K562 (cell line): ENCODE data around the gene DTWD2. TPM values are rescaled to one million over a fixed set of nuclear protein-coding genes. Genes with fewer than 3 reads are reported as not detected.

Experiments used
- ARID2 ChIP-seq: fragments of 450-650 bp; IDR thresholded peaks from 2 replicates; pipeline ENCODE4 v1.6.1; 2017; ENCODE audit warnings: antibody characterized with exemption, mild to moderate bottlenecking
- NELFE ChIP-seq: IDR thresholded peaks from 2 replicates; pipeline ENCODE4 v1.6.1; 2011; ENCODE audit warnings: mild to moderate bottlenecking; ENCODE audit not compliant: insufficient read depth, insufficient read length
- microRNA-seq: library from miRNA; unstranded; fragments of <30 nt; microRNA quantifications from one replicate; pipeline ENCODE4, GENCODE V29; 2018; ENCODE audit warnings: borderline microRNAs expressed
- polyA plus RNA-seq, 8 experiments: library from polyadenylated mRNA; depleted of rRNA in 4 of 8; stranded (reverse) in 5 of 8; unstranded in 3 of 8; fragments of >200 nt; fragmentation: Nextera tagmentation in 2 of 8; fragmentation: Illumina TruSeq in 1 of 8; extraction: Ambion mirVana in 2 of 8; extraction: Trizol in 1 of 8; gene quantifications; 2 replicates each; pipeline versions ENCODE4 v1.2.1 to v1.2.3, GENCODE V29; 2011 to 2014; ENCODE audit warnings: inconsistent platforms in 1 of 8, missing spikeins in 1 of 8
- small RNA-seq: library from RNA; depleted of rRNA; stranded (forward); fragments of <200 nt; gene quantifications from one replicate; pipeline ENCODE3, GENCODE V24; 2014
- total RNA-seq, 7 experiments: library from RNA; depleted of rRNA in 6 of 7; stranded (reverse); fragments of >200 nt in 6 of 7; fragmentation: Illumina TruSeq in 2 of 7; extraction: Trizol in 2 of 7; gene quantifications; 2 replicates each; pipeline versions ENCODE4 v1.2.1 to v1.2.3, GENCODE V29; 2011 to 2021; ENCODE audit warnings: low replicate concordance in 1 of 7
- TF ChIP-seq, protein P1 (sequence below), 2 experiments: fragments of 450-650 bp in 1 of 2; IDR thresholded peaks; 2 replicates each; pipeline ENCODE4 v1.6.1; 2011 to 2017; ENCODE audit warnings: low read depth in 2 of 2, antibody characterized with exemption in 1 of 2, borderline replicate concordance in 1 of 2, low read length in 1 of 2, mild to moderate bottlenecking in 1 of 2, mixed read lengths in 1 of 2; ENCODE audit not compliant: control insufficient read depth in 1 of 2
- TF ChIP-seq, protein P2 (sequence below), 2 experiments: fragments of 450-650 bp; formaldehyde crosslinking in 1 of 2; IDR thresholded peaks; 2 replicates each; pipeline versions ENCODE4 v1.4.0 to v1.6.1; 2014 to 2020; ENCODE audit warnings: mild to moderate bottlenecking in 2 of 2, borderline replicate concordance in 1 of 2, low read depth in 1 of 2

DTWD2 gene
- total and polyA plus RNA-seq, 9 of the 15 experiments (the other 6 are each of a cell fraction or from before 2014, with no cell fraction given) = 0.99 to 10.8 (median 4.1) TPM

DNA sequence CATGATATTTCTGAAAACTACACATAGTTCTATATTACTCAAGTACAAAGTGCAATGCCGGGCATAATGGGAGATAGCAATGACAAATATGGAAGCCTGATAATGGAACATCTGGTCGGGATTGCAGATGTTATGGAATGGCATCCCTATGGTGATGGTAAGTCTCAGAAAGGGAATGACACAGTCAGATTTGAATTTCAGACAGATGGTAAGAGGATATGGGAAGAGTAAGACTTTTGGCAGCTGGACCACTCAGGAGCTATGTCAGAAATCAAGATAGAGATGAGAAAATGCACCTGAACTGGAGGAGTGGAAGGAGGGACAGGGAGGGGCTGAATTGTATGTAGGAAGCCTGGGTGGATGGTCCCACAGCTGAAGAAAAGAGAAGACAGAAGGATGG is 200.0 kb downstream of the DTWD2 start (continued):
- TF ChIP-seq, protein P1, sequence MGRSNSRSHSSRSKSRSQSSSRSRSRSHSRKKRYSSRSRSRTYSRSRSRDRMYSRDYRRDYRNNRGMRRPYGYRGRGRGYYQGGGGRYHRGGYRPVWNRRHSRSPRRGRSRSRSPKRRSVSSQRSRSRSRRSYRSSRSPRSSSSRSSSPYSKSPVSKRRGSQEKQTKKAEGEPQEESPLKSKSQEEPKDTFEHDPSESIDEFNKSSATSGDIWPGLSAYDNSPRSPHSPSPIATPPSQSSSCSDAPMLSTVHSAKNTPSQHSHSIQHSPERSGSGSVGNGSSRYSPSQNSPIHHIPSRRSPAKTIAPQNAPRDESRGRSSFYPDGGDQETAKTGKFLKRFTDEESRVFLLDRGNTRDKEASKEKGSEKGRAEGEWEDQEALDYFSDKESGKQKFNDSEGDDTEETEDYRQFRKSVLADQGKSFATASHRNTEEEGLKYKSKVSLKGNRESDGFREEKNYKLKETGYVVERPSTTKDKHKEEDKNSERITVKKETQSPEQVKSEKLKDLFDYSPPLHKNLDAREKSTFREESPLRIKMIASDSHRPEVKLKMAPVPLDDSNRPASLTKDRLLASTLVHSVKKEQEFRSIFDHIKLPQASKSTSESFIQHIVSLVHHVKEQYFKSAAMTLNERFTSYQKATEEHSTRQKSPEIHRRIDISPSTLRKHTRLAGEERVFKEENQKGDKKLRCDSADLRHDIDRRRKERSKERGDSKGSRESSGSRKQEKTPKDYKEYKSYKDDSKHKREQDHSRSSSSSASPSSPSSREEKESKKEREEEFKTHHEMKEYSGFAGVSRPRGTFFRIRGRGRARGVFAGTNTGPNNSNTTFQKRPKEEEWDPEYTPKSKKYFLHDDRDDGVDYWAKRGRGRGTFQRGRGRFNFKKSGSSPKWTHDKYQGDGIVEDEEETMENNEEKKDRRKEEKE (IDR thresholded peaks at IDR 0.05; ENCODE audit: borderline replicate concordance in 1 of 2, control insufficient read depth in 1 of 2, low read depth in 2 of 2, low read length in 1 of 2) = no peak
- TF ChIP-seq NELFE (no peak), ARID2 (no peak)
- TF ChIP-seq, protein P2, sequence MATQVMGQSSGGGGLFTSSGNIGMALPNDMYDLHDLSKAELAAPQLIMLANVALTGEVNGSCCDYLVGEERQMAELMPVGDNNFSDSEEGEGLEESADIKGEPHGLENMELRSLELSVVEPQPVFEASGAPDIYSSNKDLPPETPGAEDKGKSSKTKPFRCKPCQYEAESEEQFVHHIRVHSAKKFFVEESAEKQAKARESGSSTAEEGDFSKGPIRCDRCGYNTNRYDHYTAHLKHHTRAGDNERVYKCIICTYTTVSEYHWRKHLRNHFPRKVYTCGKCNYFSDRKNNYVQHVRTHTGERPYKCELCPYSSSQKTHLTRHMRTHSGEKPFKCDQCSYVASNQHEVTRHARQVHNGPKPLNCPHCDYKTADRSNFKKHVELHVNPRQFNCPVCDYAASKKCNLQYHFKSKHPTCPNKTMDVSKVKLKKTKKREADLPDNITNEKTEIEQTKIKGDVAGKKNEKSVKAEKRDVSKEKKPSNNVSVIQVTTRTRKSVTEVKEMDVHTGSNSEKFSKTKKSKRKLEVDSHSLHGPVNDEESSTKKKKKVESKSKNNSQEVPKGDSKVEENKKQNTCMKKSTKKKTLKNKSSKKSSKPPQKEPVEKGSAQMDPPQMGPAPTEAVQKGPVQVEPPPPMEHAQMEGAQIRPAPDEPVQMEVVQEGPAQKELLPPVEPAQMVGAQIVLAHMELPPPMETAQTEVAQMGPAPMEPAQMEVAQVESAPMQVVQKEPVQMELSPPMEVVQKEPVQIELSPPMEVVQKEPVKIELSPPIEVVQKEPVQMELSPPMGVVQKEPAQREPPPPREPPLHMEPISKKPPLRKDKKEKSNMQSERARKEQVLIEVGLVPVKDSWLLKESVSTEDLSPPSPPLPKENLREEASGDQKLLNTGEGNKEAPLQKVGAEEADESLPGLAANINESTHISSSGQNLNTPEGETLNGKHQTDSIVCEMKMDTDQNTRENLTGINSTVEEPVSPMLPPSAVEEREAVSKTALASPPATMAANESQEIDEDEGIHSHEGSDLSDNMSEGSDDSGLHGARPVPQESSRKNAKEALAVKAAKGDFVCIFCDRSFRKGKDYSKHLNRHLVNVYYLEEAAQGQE (IDR thresholded peaks at IDR 0.05; ENCODE audit: borderline replicate concordance) = no peak
- TF ChIP-seq, protein P2 (CRISPR knock-in tag; IDR thresholded peaks at IDR 0.05; ENCODE audit: low read depth) = no peak

Small RNA genes lying within 50 kb of the gene (microRNA-seq; reads per million reads assigned to microRNA genes)
- gene MIR1244-2 = not detected

Small RNA genes lying within 50 kb of the gene (small RNA-seq; reads per million reads assigned to genes)
- not detected for gene RNU6-373P

Other genes with a start within 250 kb of the DTWD2 start
- gene DMXL1, start 82.5 kb upstream of the DTWD2 start, total RNA-seq (2014; rRNA removed) = 22.9 and 23.8 TPM in 2 replicates
- 40.3 and 48.6 TPM in 2 replicates for gene DMXL1, start 82.5 kb upstream of the DTWD2 start, total RNA-seq (2014; rRNA removed; fragmentation: Illumina TruSeq; extraction: Trizol)
- gene DMXL1, start 82.5 kb upstream of the DTWD2 start, total RNA-seq (2015; rRNA removed; fragmentation: Illumina TruSeq; extraction: Trizol) = 35.2 and 37.2 TPM in 2 replicates
- 32.3 and 33.9 TPM in 2 replicates for gene DMXL1, start 82.5 kb upstream of the DTWD2 start, total RNA-seq (2021)
- 36.9 and 37.0 TPM in 2 replicates for gene DMXL1, start 82.5 kb upstream of the DTWD2 start, polyA plus RNA-seq (2011; rRNA removed)
- 22.5 and 30.6 TPM in 2 replicates for gene DMXL1, start 82.5 kb upstream of the DTWD2 start, polyA plus RNA-seq (2014; fragmentation: Illumina TruSeq; extraction: Trizol)
- gene DMXL1, start 82.5 kb upstream of the DTWD2 start, polyA plus RNA-seq (2014; fragmentation: Nextera tagmentation; extraction: Ambion mirVana) = 1 to 10 TPM; 8.3 to 8.6 TPM
- 17.6 and 20.3 TPM in 2 replicates for gene DMXL1, start 82.5 kb upstream of the DTWD2 start, polyA plus RNA-seq (2014; rRNA removed)